Type B pancreatic cell (in vitro differentiated cells): ENCODE results near the gene SUPT6H. TPM values are rescaled to one million over a fixed set of nuclear protein-coding genes. Genes with fewer than 3 reads are reported as not detected.
A peak's percentile ranks its signal among the peaks of the same experiment; 100 is the strongest.

Experiments used
- DNase-seq: peaks from one replicate; pipeline ENCODE4 v3.0.0; 2021; ENCODE audit warnings: mixed read lengths; ENCODE audit not compliant: unreplicated experiment; ENCODE audit errors: extremely low spot score
- H3K27ac Mint-ChIP-seq: 2 replicates; pipeline ENCODE4 v1.8.0; 2021; ENCODE audit warnings: mild to moderate bottlenecking, mixed read lengths
- H3K27me3 Mint-ChIP-seq: 2 replicates; pipeline ENCODE4 v1.8.0; 2021; ENCODE audit warnings: mixed read lengths
- H3K36me3 Mint-ChIP-seq: 2 replicates; pipeline ENCODE4 v1.8.0; 2021; ENCODE audit warnings: mixed read lengths
- H3K4me1 Mint-ChIP-seq: one replicate; pipeline ENCODE4 v1.8.0; 2021; ENCODE audit warnings: mixed read lengths; ENCODE audit not compliant: unreplicated experiment
- H3K4me3 Mint-ChIP-seq: 2 replicates; pipeline ENCODE4 v1.8.0; 2021; ENCODE audit warnings: mild to moderate bottlenecking, mixed read lengths
- H3K9me3 Mint-ChIP-seq: 2 replicates; pipeline ENCODE4 v1.8.0; 2021; ENCODE audit warnings: mixed read lengths
- CTCF ChIP-seq: fragments of 200-600 bp; sonication (generic); conservative IDR thresholded peaks from 2 replicates; pipeline ENCODE4 v1.5.0; 2021; ENCODE audit warnings: antibody characterized with exemption, mild to moderate bottlenecking
- total RNA-seq: library from RNA; stranded (reverse); gene quantifications from 2 replicates; pipeline ENCODE4 v1.2.1, GENCODE V29; 2021; ENCODE audit warnings: low replicate concordance

The SUPT6H gene
- total RNA-seq, 1 donor from 2014 or later = 69.2 TPM

GRCh38 chr17:28667870-28668269 lies 5.9 kb downstream of the SUPT6H start:
- H3K4me3 Mint-ChIP-seq = peak overlapping the region; percentile 2
- no peaks in the 10 kb centered on the region for H3K27me3 Mint-ChIP-seq
- peaks cover 23% of the 10 kb centered on the region for H3K36me3 Mint-ChIP-seq
- H3K4me1 Mint-ChIP-seq = peaks cover 32% of the 10 kb centered on the region
- H3K9me3 Mint-ChIP-seq = no peaks in the 10 kb centered on the region
- no peak for DNase-seq
- TF ChIP-seq CTCF = no peak
- peak overlapping the region; percentile 68 for H3K27ac Mint-ChIP-seq

- peaks cover 15% of the 10 kb centered on the region for H3K4me1 Mint-ChIP-seq
- H3K27me3 Mint-ChIP-seq = no peaks in the 10 kb centered on the region
- no peak overlapping the region for H3K27ac Mint-ChIP-seq
- DNase-seq = no peak
- H3K9me3 Mint-ChIP-seq = no peaks in the 10 kb centered on the region
- H3K36me3 Mint-ChIP-seq = peaks cover 26% of the 10 kb centered on the region
- no peak overlapping the region for H3K4me3 Mint-ChIP-seq
- no peak for TF ChIP-seq CTCF
Observed at GRCh38 chr17:28669918-28670317, 7.9 kb downstream of the SUPT6H start.

GRCh38 chr17:28675490-28675889 lies 13.5 kb downstream of the SUPT6H start:
- Mint-ChIP-seq H3K4me1 (no peaks in the 10 kb centered on the region), H3K4me3 (no peak overlapping the region), H3K9me3 (no peaks in the 10 kb centered on the region), H3K27ac (no peak overlapping the region), H3K27me3 (no peaks in the 10 kb centered on the region), H3K36me3 (peaks cover 25% of the 10 kb centered on the region)
- no peak for DNase-seq
- no peak for TF ChIP-seq CTCF

GRCh38 chr17:28675980-28676379 lies 14.0 kb downstream of the SUPT6H start:
- DNase-seq = no peak
- Mint-ChIP-seq H3K36me3 (peaks cover 23% of the 10 kb centered on the region), H3K27ac (no peak overlapping the region), H3K27me3 (no peaks in the 10 kb centered on the region), H3K9me3 (no peaks in the 10 kb centered on the region), H3K4me3 (no peak overlapping the region), H3K4me1 (no peaks in the 10 kb centered on the region)
- TF ChIP-seq CTCF = no peak

- H3K4me1 Mint-ChIP-seq = no peaks in the 10 kb centered on the region
- H3K36me3 Mint-ChIP-seq = peaks cover 15% of the 10 kb centered on the region
- no peak for TF ChIP-seq CTCF
- no peak overlapping the region for H3K4me3 Mint-ChIP-seq
- H3K27ac Mint-ChIP-seq = no peak overlapping the region
- H3K27me3 Mint-ChIP-seq = no peaks in the 10 kb centered on the region
- H3K9me3 Mint-ChIP-seq = no peaks in the 10 kb centered on the region
- no peak for DNase-seq
Observed at GRCh38 chr17:28682655-28683054, 20.6 kb downstream of the SUPT6H start.

- Mint-ChIP-seq H3K27me3 (no peaks in the 10 kb centered on the region), H3K36me3 (peaks cover 30% of the 10 kb centered on the region), H3K4me1 (no peaks in the 10 kb centered on the region), H3K4me3 (no peak overlapping the region), H3K27ac (no peak overlapping the region), H3K9me3 (no peaks in the 10 kb centered on the region)
- TF ChIP-seq CTCF = no peak
- DNase-seq = no peak
Observed at GRCh38 chr17:28684963-28685362, 23.0 kb downstream of the SUPT6H start.
